GM12875 (cell line): Measurements from ENCODE around the gene DNAJC10.
A peak's percentile ranks its signal among the peaks of the same experiment; 100 is the strongest.

Source experiments
- H3K4me3 ChIP-seq: one replicate; pipeline ENCODE4 v1.5.1; 2011; ENCODE audit warnings: low read depth, low read length, control low read depth
- CTCF ChIP-seq: IDR thresholded peaks from 2 replicates; pipeline ENCODE4 v1.5.1; 2011; ENCODE audit warnings: low read depth, mild to moderate bottlenecking, control low read depth, inconsistent platforms, low read length, moderate library complexity, borderline replicate concordance; ENCODE audit not compliant: insufficient read depth

DNAJC10 gene

GRCh38 chr2:182715892-182716649 is at the start of gene DNAJC10:
DNAJC10 (plus strand) TSS chr2:182716257; CDS start chr2:182718087, 1,830 bp downstream.
- no peak for TF ChIP-seq CTCF
- peak within 1 kb of the TSS; percentile 95 for H3K4me3 ChIP-seq

GRCh38 chr2:182666674-182667314 is 49.3 kb upstream of the DNAJC10 start:
- H3K4me3 ChIP-seq = no peak overlapping the region
- peak; percentile 55 for TF ChIP-seq CTCF

- no peak overlapping the region for H3K4me3 ChIP-seq
Observed at GRCh38 chr2:182667315-182667695, 48.8 kb upstream of the DNAJC10 start.

GRCh38 chr2:182668671-182669070 is 47.4 kb upstream of the DNAJC10 start:
- H3K4me3 ChIP-seq = no peak overlapping the region

More at GRCh38 chr2:182667315-182667695, 48.8 kb upstream of the DNAJC10 start:
- TF ChIP-seq CTCF = no peak

GRCh38 chr2:182672466-182673165 is 43.4 kb upstream of the DNAJC10 start:
- H3K4me3 ChIP-seq = no peak overlapping the region
- TF ChIP-seq CTCF = no peak

More at GRCh38 chr2:182668671-182669070, 47.4 kb upstream of the DNAJC10 start:
- no peak for TF ChIP-seq CTCF

- no peak overlapping the region for H3K4me3 ChIP-seq
- no peak for TF ChIP-seq CTCF
Observed at GRCh38 chr2:182680837-182681236, 35.2 kb upstream of the DNAJC10 start.
